ENCODE results near the gene SIPA1L3. TPM values are rescaled to one million over a fixed set of nuclear protein-coding genes. Genes with fewer than 3 reads are reported as not detected.

Gene SIPA1L3
- total and polyA plus RNA-seq, 10 of the 15 experiments (the other 5 are each of a cell fraction or from before 2014, with no cell fraction given): 0.24 to 66.2 (median 19.1) TPM

- no peak for TF ChIP-seq SREBF1 (IDR thresholded peaks at IDR 0.05; ENCODE audit: low read length)
- TF ChIP-seq LARP7 (IDR thresholded peaks at IDR 0.05): no peak
- TF ChIP-seq YBX1 (IDR thresholded peaks at IDR 0.05): no peak
- TF ChIP-seq CBFB (IDR thresholded peaks at IDR 0.05; ENCODE audit: low read depth): no peak
- TF ChIP-seq IKZF2 (IDR thresholded peaks at IDR 0.05): no peak
- TF ChIP-seq NFXL1 (IDR thresholded peaks at IDR 0.05; ENCODE audit: borderline replicate concordance): no peak
- no peak for TF ChIP-seq ZZZ3 (IDR thresholded peaks at IDR 0.05; ENCODE audit: control insufficient read depth, insufficient read length, low read depth)
- no peak for TF ChIP-seq MTA3 (IDR thresholded peaks at IDR 0.05; ENCODE audit: borderline replicate concordance, low read length)
- no peak for TF ChIP-seq MTA2 (IDR thresholded peaks at IDR 0.05; ENCODE audit: low read depth)
- TF ChIP-seq YY1 (IDR thresholded peaks at IDR 0.05; ENCODE audit: low read depth, low read length): no peak
- in situ Hi-C loops (cut with MboI): no loop called here
- SMC1A ChIA-PET (ENCODE audit: uncharacterized antibody, unreplicated experiment): interaction anchor here (1.4 kb wide), 1 partner anchor 15 kb away, joined by 5 read pairs; no protein-coding TSS in a partner anchor
- H4K20me1 ChIP-seq (ENCODE audit: control insufficient read depth, insufficient read depth): no peaks in the 10 kb centered on the region
- WGBS (ENCODE audit: insufficient coverage, insufficient replicate concordance, low lambda C conversion rate, missing lambda C conversion rate): 85% methylated on average over 6 of the region's 6 CpGs
- POLR2A ChIA-PET: no interaction called here
- CTCF ChIA-PET: interaction anchor here (0.7 kb wide), 1 partner anchor 31 kb away, joined by 3 read pairs; no protein-coding TSS in a partner anchor
- no peak overlapping the region for H3K4me2 ChIP-seq (ENCODE audit: control insufficient read depth, insufficient read depth)
- H3K27me3 ChIP-seq (replicated peaks in 1 of 2; ENCODE audit: control insufficient read depth in 2 of 2, insufficient read depth in 2 of 2, low read length in 1 of 2): no peaks in the 10 kb centered on the region
- peaks cover 12% of the 10 kb centered on the region for H3K79me2 ChIP-seq (ENCODE audit: control insufficient read depth, insufficient read depth, low read length)
- no peak for FAIRE-seq
- H3K9me3 ChIP-seq (replicated peaks; ENCODE audit: control insufficient read depth, insufficient read depth, low read length): no peaks in the 10 kb centered on the region
- no peak overlapping the region for H3K9ac ChIP-seq (ENCODE audit: control insufficient read depth, insufficient read depth, low read length)
- H3K4me1 ChIP-seq (ENCODE audit: control insufficient read depth, insufficient read depth, low read length): peaks cover 17% of the 10 kb centered on the region
- no peak overlapping the region for H3K4me3 ChIP-seq
- DNase-seq (ENCODE audit: low read depth, low spot score): no peak
- H2AFZ ChIP-seq (ENCODE audit: control insufficient read depth, low read depth, low read length): no peak overlapping the region
- no peak for ATAC-seq
- H3K36me3 ChIP-seq (ENCODE audit: control insufficient read depth in 2 of 2, insufficient read depth in 2 of 2, low read length in 1 of 2): peaks cover 2 to 8% of the 10 kb centered on the region in 2 experiments
- no peak overlapping the region for H3K27ac ChIP-seq (ENCODE audit: control insufficient read depth, insufficient read depth)
- no TSS peak for BruUV-seq (replicated peaks)
- RAD21 ChIA-PET (ENCODE audit: unreplicated experiment): no interaction called here
- intact Hi-C loops (cut with micrococcal nuclease; ENCODE audit: unreplicated experiment): no loop called here
These were observed 156.9 kb downstream of the SIPA1L3 start for GRCh38 chr19:38063928-38064327.

Data from GM12878 (cell line).